Adrenal gland (tissue), 12 donors: ENCODE measurements around the gene ZNF530. TPM values are rescaled to one million over a fixed set of nuclear protein-coding genes. Genes with fewer than 3 reads are reported as not detected.

Experiments
- DNase-seq, 7 donors: peaks; one replicate each; pipeline ENCODE4 v3.0.0-alpha.2; 2019 to 2020
- H3K27ac ChIP-seq, 5 donors: fragments of 200-600 bp; sonication (generic) in 4 of 5; 1 replicate in 3 of 5; 2 replicates in 2 of 5; pipeline versions ENCODE4 v1.5.1 to v1.8.0; 2016 to 2020; ENCODE audit warnings: mild to moderate bottlenecking in 1 of 5
- H3K27me3 ChIP-seq: fragments of 200-600 bp; 2 replicates; pipeline ENCODE4 v1.8.0; 2021
- H3K36me3 ChIP-seq, 2 donors: fragments of 200-600 bp; replicated peaks in 1 of 2; 1 replicate in 1 of 2; 2 replicates in 1 of 2; pipeline versions ENCODE4 v1.5.1 to v1.8.0; 2018 to 2022
- H3K4me1 ChIP-seq, 2 donors: fragments of 200-600 bp; replicated peaks in 1 of 2; 1 replicate in 1 of 2; 2 replicates in 1 of 2; pipeline versions ENCODE4 v1.5.1 to v1.8.0; 2018 to 2021
- H3K4me3 ChIP-seq, 4 donors: fragments of 200-600 bp; sonication (generic) in 3 of 4; one replicate each; pipeline ENCODE4 v1.5.1; 2016 to 2018
- H3K9me3 ChIP-seq, 3 donors: fragments of 200-600 bp; sonication (generic) in 1 of 3; replicated peaks in 1 of 3; 1 replicate in 2 of 3; 2 replicates in 1 of 3; pipeline versions ENCODE4 v1.5.1 to v1.8.0; 2016 to 2021
- CTCF ChIP-seq, 6 experiments: fragments of 450-650 bp in 4 of 6; fragments of 200-600 bp in 2 of 6; sonication (generic) in 1 of 6; IDR thresholded peaks; 1 replicate in 5 of 6; 2 replicates in 1 of 6; pipeline versions ENCODE4 v1.5.1 to v1.8.0; 2016 to 2021; ENCODE audit warnings: antibody characterized with exemption in 6 of 6, mild to moderate bottlenecking in 2 of 6, moderate library complexity in 1 of 6
- POLR2A ChIP-seq, 2 donors: fragments of 450-650 bp; IDR thresholded peaks; one replicate each; pipeline ENCODE4 v1.6.1; 2017; ENCODE audit warnings: antibody characterized with exemption in 2 of 2, mild to moderate bottlenecking in 2 of 2, moderate library complexity in 1 of 2
- WGBS, 4 donors: extraction: QIAGEN DNeasy Blood & Tissue Kit in 2 of 4; methylation state at CpG; one replicate each; pipeline versions ENCODE4 v1.1.5 to v1.1.7; 2013 to 2017; 5-methylcytosine and 5-hydroxymethylcytosine counted together
- intact Hi-C, 2 donors: fragments of 100-400 bp; cut with DNase I; formaldehyde crosslinking; loops; one replicate each; pipeline versions ENCODE4 v1.14.1 to v1.15.0; 2022 to 2023
- polyA plus RNA-seq, 3 donors: library from polyadenylated mRNA; stranded (reverse); fragments of 200-250 nt in 2 of 3; fragments of 350-450 nt in 1 of 3; fragmentation: Illumina TruSeq in 1 of 3; extraction: RNeasy Lipid Tissue Mini Kit (QIAGEN cat#74804) in 1 of 3; gene quantifications; one replicate each; pipeline ENCODE4 v1.2.3, GENCODE V29; 2013 to 2014
- total RNA-seq, 9 donors: library from RNA; depleted of rRNA in 4 of 9; stranded (reverse); fragments of >200 nt in 4 of 9; fragments of 120-200 nt in 1 of 9; fragmentation: NEBNext Ultra II Directional in 1 of 9; extraction: Animal tissue kit (Norgen Biotek cat#: 25700) in 1 of 9; gene quantifications; one replicate each; pipeline versions ENCODE4 v1.1.0 to v1.2.4, GENCODE V29; 2013 to 2023
- donor health status: healthy with polysubstance abuse.
- donor health status: Bipolar disorder and iron deficiency.
- donor health status: DM: yes; HTN: yes; CAD: no.
- donor health status: DM: no; HTN: no; CAD: no.
- donor health status: DM: no; HTN: no; CAD: no.
- donor health status: DM: yes; HTN: yes; CAD: no.

The ZNF530 gene
- total and polyA plus RNA-seq, 12 donors: 1.2 to 5.5 (median 2.5) TPM

- Histone ChIP-seq H3K9me3 (peaks cover 0 to 50% (median 0%) of the 10 kb centered on the region in 3 donors), H3K27ac (no peak overlapping the region), H3K27me3 (no peaks in the 10 kb centered on the region), H3K4me1 (peaks cover 4 to 14% of the 10 kb centered on the region in 2 donors), H3K36me3 (peaks cover 0 to 13% of the 10 kb centered on the region in 2 donors), H3K4me3 (no peak overlapping the region)
- no peak for TF ChIP-seq POLR2A (IDR thresholded peaks at IDR 0.05)
- no peak for TF ChIP-seq CTCF (IDR thresholded peaks at IDR 0.05)
- WGBS, 4 donors: 100% methylated on average over 1 of the region's 1 CpG
- no peak for DNase-seq
- intact Hi-C loops: no loop called here
These were observed 12.2 kb upstream of the ZNF530 start for GRCh38 chr19:57587529-57587928.

- intact Hi-C loops: no loop called here
- H3K4me3 ChIP-seq: peak overlapping the region in 3 of 4 donors; percentile 45 to 90 (median 66)
- peak overlapping the region in 1 of 5 donors; percentile 33 for H3K27ac ChIP-seq
- 49 to 57% (median 56%) methylated on average over 8 of the region's 8 CpGs for WGBS, 4 donors
- no peak for DNase-seq
- no peaks in the 10 kb centered on the region for H3K36me3 ChIP-seq
- no peaks in the 10 kb centered on the region for H3K27me3 ChIP-seq
- TF ChIP-seq CTCF (IDR thresholded peaks at IDR 0.05): no peak
- TF ChIP-seq POLR2A (IDR thresholded peaks at IDR 0.05): no peak
- no peaks in the 10 kb centered on the region for H3K9me3 ChIP-seq
- peaks cover 0 to 9% of the 10 kb centered on the region in 2 donors for H3K4me1 ChIP-seq
These were observed 316 bp upstream of the ZNF530 start for GRCh38 chr19:57599377-57599760.

- DNase-seq: no peak
- TF ChIP-seq CTCF (IDR thresholded peaks at IDR 0.05) (no peak), POLR2A (IDR thresholded peaks at IDR 0.05) (no peak)
- no peak overlapping the region for H3K4me3 ChIP-seq
- 93 to 99% (median 97%) methylated on average over 5 of the region's 5 CpGs for WGBS, 4 donors
- H3K27me3 ChIP-seq: no peaks in the 10 kb centered on the region
- intact Hi-C loops: no loop called here
- no peaks in the 10 kb centered on the region for H3K9me3 ChIP-seq
- H3K4me1 ChIP-seq: no peaks in the 10 kb centered on the region
- H3K27ac ChIP-seq: no peak overlapping the region
- H3K36me3 ChIP-seq: peaks cover 0 to 4% of the 10 kb centered on the region in 2 donors
These were observed 7.2 kb downstream of the ZNF530 start for GRCh38 chr19:57606931-57607330.

GRCh38 chr19:57611113-57611512 is 11.4 kb downstream of the ZNF530 start:
- no peaks in the 10 kb centered on the region for H3K4me1 ChIP-seq
- 75 to 84% (median 78%) methylated on average over 4 of the region's 4 CpGs for WGBS, 4 donors
- peaks cover 0 to 11% (median 0%) of the 10 kb centered on the region in 3 donors for H3K9me3 ChIP-seq
- H3K36me3 ChIP-seq: peaks cover 0 to 4% of the 10 kb centered on the region in 2 donors
- H3K4me3 ChIP-seq: no peak overlapping the region
- DNase-seq: peak in 1 of 7 donors; percentile 9
- no peak for TF ChIP-seq CTCF (IDR thresholded peaks at IDR 0.05)
- TF ChIP-seq POLR2A (IDR thresholded peaks at IDR 0.05): no peak
- intact Hi-C loops: no loop called here
- H3K27me3 ChIP-seq: no peaks in the 10 kb centered on the region
- H3K27ac ChIP-seq: no peak overlapping the region
